ENCODE results near the gene LRFN2.

Gene LRFN2

GRCh38 chr6:40358473-40359460, 228.4 kb downstream of the LRFN2 start:
- H3K79me2 ChIP-seq (ENCODE audit: control insufficient read depth, low read length), result no peaks in the 10 kb centered on the region
- H4K20me1 ChIP-seq (ENCODE audit: control insufficient read depth, insufficient read depth, low read depth, low read length), result no peaks in the 10 kb centered on the region
- H3K9me3 ChIP-seq (ENCODE audit: control insufficient read depth, insufficient read depth, low read length), result no peaks in the 10 kb centered on the region
- no peak overlapping the region for H3K27ac ChIP-seq (ENCODE audit: low read depth, low read length)
- H3K9me2 ChIP-seq (replicated peaks; ENCODE audit: control insufficient read depth, low read length), result no peaks in the 10 kb centered on the region
- H3K4me3 ChIP-seq (ENCODE audit: low read length), result no peak overlapping the region
- H3F3A ChIP-seq (ENCODE audit: control insufficient read depth, insufficient read depth), result no peaks in the 10 kb centered on the region
- no peaks in the 10 kb centered on the region for H3K36me3 ChIP-seq (ENCODE audit: control insufficient read depth, low read length)
- TF ChIP-seq EZH2phosphoT487 (IDR thresholded peaks at IDR 0.05; ENCODE audit: borderline replicate concordance, low read length), result no peak
- TF ChIP-seq CTCF (IDR thresholded peaks at IDR 0.05; ENCODE audit: low read depth, low read length, poor library complexity, severe bottlenecking), result no peak
- H3K27me3 ChIP-seq (ENCODE audit: control insufficient read depth, low read length), result peaks cover 7% of the 10 kb centered on the region; the same call in 1 of the 2 replicates
- H3K4me2 ChIP-seq (ENCODE audit: low read length), result no peak overlapping the region
- H3K4me1 ChIP-seq (ENCODE audit: control insufficient read depth, low read length), result no peaks in the 10 kb centered on the region

GRCh38 chr6:40356242-40356910, 230.8 kb downstream of the LRFN2 start:
- Histone ChIP-seq H3K79me2 (ENCODE audit: control insufficient read depth, low read length) (no peaks in the 10 kb centered on the region), H3F3A (ENCODE audit: control insufficient read depth, insufficient read depth) (no peaks in the 10 kb centered on the region), H3K4me1 (ENCODE audit: control insufficient read depth, low read length) (no peaks in the 10 kb centered on the region), H3K4me2 (ENCODE audit: low read length) (no peak overlapping the region), H3K4me3 (ENCODE audit: low read length) (no peak overlapping the region), H3K27me3 (ENCODE audit: control insufficient read depth, low read length) (peaks cover 7% of the 10 kb centered on the region; the same call in 1 of the 2 replicates), H3K9me3 (ENCODE audit: control insufficient read depth, insufficient read depth, low read length) (no peaks in the 10 kb centered on the region), H3K27ac (ENCODE audit: low read depth, low read length) (no peak overlapping the region), H4K20me1 (ENCODE audit: control insufficient read depth, insufficient read depth, low read depth, low read length) (no peaks in the 10 kb centered on the region), H3K9me2 (replicated peaks; ENCODE audit: control insufficient read depth, low read length) (no peaks in the 10 kb centered on the region), H3K36me3 (ENCODE audit: control insufficient read depth, low read length) (no peaks in the 10 kb centered on the region)
- no peak for TF ChIP-seq CTCF (IDR thresholded peaks at IDR 0.05; ENCODE audit: low read depth, low read length, poor library complexity, severe bottlenecking)
- TF ChIP-seq EZH2phosphoT487 (IDR thresholded peaks at IDR 0.05; ENCODE audit: borderline replicate concordance, low read length), result no peak

GRCh38 chr6:40355532-40355931, 231.6 kb downstream of the LRFN2 start:
- Histone ChIP-seq H3F3A (ENCODE audit: control insufficient read depth, insufficient read depth) (no peaks in the 10 kb centered on the region), H3K79me2 (ENCODE audit: control insufficient read depth, low read length) (no peaks in the 10 kb centered on the region), H4K20me1 (ENCODE audit: control insufficient read depth, insufficient read depth, low read depth, low read length) (no peaks in the 10 kb centered on the region), H3K27ac (ENCODE audit: low read depth, low read length) (no peak overlapping the region), H3K4me2 (ENCODE audit: low read length) (no peak overlapping the region), H3K27me3 (ENCODE audit: control insufficient read depth, low read length) (peaks cover 4% of the 10 kb centered on the region; the same call in 1 of the 2 replicates), H3K9me2 (replicated peaks; ENCODE audit: control insufficient read depth, low read length) (no peaks in the 10 kb centered on the region), H3K4me3 (ENCODE audit: low read length) (no peak overlapping the region), H3K4me1 (ENCODE audit: control insufficient read depth, low read length) (no peaks in the 10 kb centered on the region), H3K9me3 (ENCODE audit: control insufficient read depth, insufficient read depth, low read length) (no peaks in the 10 kb centered on the region), H3K36me3 (ENCODE audit: control insufficient read depth, low read length) (no peaks in the 10 kb centered on the region)
- no peak for TF ChIP-seq CTCF (IDR thresholded peaks at IDR 0.05; ENCODE audit: low read depth, low read length, poor library complexity, severe bottlenecking)
- no peak for TF ChIP-seq EZH2phosphoT487 (IDR thresholded peaks at IDR 0.05; ENCODE audit: borderline replicate concordance, low read length)
